ENCODE measurements around the gene GALNT9. TPM values are rescaled to one million over a fixed set of nuclear protein-coding genes. Genes with fewer than 3 reads are reported as not detected.
A peak's percentile ranks its signal among the peaks of the same experiment; 100 is the strongest.

GALNT9 gene
- total and polyA plus RNA-seq, 2 experiments from 2014 or later = 0.33 to 1.4 TPM

- Histone ChIP-seq H3K9ac (no peak overlapping the region), H3K79me2 (ENCODE audit: insufficient read depth) (no peaks in the 10 kb centered on the region), H3K4me2 (ENCODE audit: unreplicated experiment) (no peak overlapping the region), H3K9me3 (ENCODE audit: low read depth) (no peaks in the 10 kb centered on the region), H3K27ac (no peak overlapping the region), H3K27me3 (replicated peaks; ENCODE audit: insufficient read depth) (no peaks in the 10 kb centered on the region), H3K9me2 (ENCODE audit: insufficient read depth) (no peaks in the 10 kb centered on the region), H3K36me3 (ENCODE audit: low read depth) (no peaks in the 10 kb centered on the region), H3K4me1 (ENCODE audit: insufficient read depth) (no peaks in the 10 kb centered on the region), H2AFZ (no peak overlapping the region), H3K4me3 (no peak overlapping the region), H3F3A (ENCODE audit: insufficient read depth) (peaks cover 20% of the 10 kb centered on the region), H4K20me1 (ENCODE audit: insufficient read depth) (no peaks in the 10 kb centered on the region)
- TF ChIP-seq EZH2phosphoT487 (IDR thresholded peaks at IDR 0.05; ENCODE audit: insufficient read depth, low read depth) (no peak), EZH2 (IDR thresholded peaks at IDR 0.05; ENCODE audit: insufficient read depth, poor library complexity, severe bottlenecking) (no peak)
- 90 to 96% methylated on average over 2 to 10 of the region's 10 CpGs for WGBS, 2 experiments (ENCODE audit: low coverage in 1 of 2, low lambda C conversion rate in 2 of 2, missing lambda C conversion rate in 2 of 2)
- DNase-seq = no peak
- in situ Hi-C loops (cut with MboI) = loop anchor here (25.0 kb wide), 1 partner anchor 456 kb away; the partner anchor contains the start of genes LRCOL1 and P2RX2
Observed at GRCh38 chr12:132155771-132156572, 173.4 kb downstream of the GALNT9 start.

GRCh38 chr12:132154941-132155770, 174.2 kb downstream of the GALNT9 start:
- Histone ChIP-seq H3K9me3 (ENCODE audit: low read depth) (no peaks in the 10 kb centered on the region), H3K79me2 (ENCODE audit: insufficient read depth) (no peaks in the 10 kb centered on the region), H3F3A (ENCODE audit: insufficient read depth) (peaks cover 20% of the 10 kb centered on the region), H2AFZ (no peak overlapping the region), H3K9me2 (ENCODE audit: insufficient read depth) (no peaks in the 10 kb centered on the region), H3K4me3 (no peak overlapping the region), H4K20me1 (ENCODE audit: insufficient read depth) (no peaks in the 10 kb centered on the region), H3K27ac (no peak overlapping the region), H3K36me3 (ENCODE audit: low read depth) (no peaks in the 10 kb centered on the region), H3K4me2 (ENCODE audit: unreplicated experiment) (no peak overlapping the region), H3K4me1 (ENCODE audit: insufficient read depth) (no peaks in the 10 kb centered on the region), H3K9ac (no peak overlapping the region), H3K27me3 (replicated peaks; ENCODE audit: insufficient read depth) (no peaks in the 10 kb centered on the region)
- peak; percentile 30 for DNase-seq
- in situ Hi-C loops (cut with MboI) = loop anchor here (25.0 kb wide), 1 partner anchor 457 kb away; the partner anchor contains the start of genes LRCOL1 and P2RX2
- TF ChIP-seq EZH2 (IDR thresholded peaks at IDR 0.05; ENCODE audit: insufficient read depth, poor library complexity, severe bottlenecking) (no peak), EZH2phosphoT487 (IDR thresholded peaks at IDR 0.05; ENCODE audit: insufficient read depth, low read depth) (no peak)
- WGBS, 2 experiments (ENCODE audit: low coverage in 1 of 2, low lambda C conversion rate in 2 of 2, missing lambda C conversion rate in 2 of 2) = 96 to 98% methylated on average over 45 to 50 of the region's 51 CpGs

- in situ Hi-C loops (cut with MboI) = loop anchor here (25.0 kb wide), 1 partner anchor 458 kb away; the partner anchor contains the start of genes LRCOL1 and P2RX2
- Histone ChIP-seq H3K4me2 (ENCODE audit: unreplicated experiment) (no peak overlapping the region), H3K9ac (no peak overlapping the region), H3K4me3 (no peak overlapping the region), H4K20me1 (ENCODE audit: insufficient read depth) (no peaks in the 10 kb centered on the region), H2AFZ (no peak overlapping the region), H3K27me3 (replicated peaks; ENCODE audit: insufficient read depth) (no peaks in the 10 kb centered on the region), H3K4me1 (ENCODE audit: insufficient read depth) (no peaks in the 10 kb centered on the region), H3K36me3 (ENCODE audit: low read depth) (no peaks in the 10 kb centered on the region), H3K79me2 (ENCODE audit: insufficient read depth) (no peaks in the 10 kb centered on the region), H3K27ac (no peak overlapping the region), H3F3A (ENCODE audit: insufficient read depth) (peaks cover 20% of the 10 kb centered on the region), H3K9me2 (ENCODE audit: insufficient read depth) (no peaks in the 10 kb centered on the region), H3K9me3 (ENCODE audit: low read depth) (no peaks in the 10 kb centered on the region)
- TF ChIP-seq EZH2 (IDR thresholded peaks at IDR 0.05; ENCODE audit: insufficient read depth, poor library complexity, severe bottlenecking) (no peak), EZH2phosphoT487 (IDR thresholded peaks at IDR 0.05; ENCODE audit: insufficient read depth, low read depth) (no peak)
- WGBS, 2 experiments (ENCODE audit: low coverage in 1 of 2, low lambda C conversion rate in 2 of 2, missing lambda C conversion rate in 2 of 2) = 63 to 65% methylated on average over 21 of the region's 21 CpGs
- DNase-seq = no peak
Observed at GRCh38 chr12:132154341-132154761, 175.0 kb downstream of the GALNT9 start.
